GM23248 (cell line): ENCODE data around the gene FOXA1.

ENCODE experiments used
- EZH2 ChIP-seq: fragments of 200-600 bp; sonication (generic); IDR thresholded peaks from 2 replicates; pipeline ENCODE4 v1.6.1; 2018; ENCODE audit warnings: antibody characterized with exemption, mild to moderate bottlenecking; ENCODE audit not compliant: insufficient read depth, poor library complexity, severe bottlenecking
- EZH2phosphoT487 ChIP-seq: fragments of 200-600 bp; sonication (generic); IDR thresholded peaks from 2 replicates; pipeline ENCODE4 v1.6.1; 2018; ENCODE audit warnings: antibody characterized with exemption, moderate library complexity, mild to moderate bottlenecking, low read depth; ENCODE audit not compliant: insufficient read depth

DNA sequence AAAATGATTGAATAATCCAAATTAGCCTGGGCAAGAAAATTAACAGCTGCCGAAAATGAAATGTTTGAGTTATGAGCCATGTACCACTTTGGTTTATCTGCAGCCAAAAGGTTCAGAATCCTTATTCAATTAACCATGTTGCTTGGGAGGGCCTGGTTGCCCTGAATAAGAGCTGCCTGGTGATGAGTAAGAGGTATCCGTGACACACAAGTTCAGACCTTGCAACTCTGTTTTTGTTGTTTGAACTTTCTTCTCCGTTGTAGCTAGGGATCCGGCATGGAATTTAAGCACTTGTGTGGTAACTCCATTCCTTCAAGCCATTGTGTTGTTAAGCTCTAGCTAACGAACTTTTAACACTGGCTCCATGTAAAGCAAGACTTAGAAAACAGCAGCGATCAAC lies 35.7 kb downstream of the FOXA1 start:
- TF ChIP-seq EZH2 (no peak), EZH2phosphoT487 (no peak)
